SJCRH30 (cell line): ENCODE measurements around the gene MRPS23. TPM values are rescaled to one million over a fixed set of nuclear protein-coding genes. Genes with fewer than 3 reads are reported as not detected.

ENCODE experiments used
- total RNA-seq: library from RNA; depleted of rRNA; stranded (reverse); fragments of >200 nt; shearing (Covaris generic); gene quantifications from 2 replicates; pipeline ENCODE4 v1.2.3, GENCODE V29; 2014; rRNA removed

Gene MRPS23
- total RNA-seq, 1 experiment from 2014 or later, result 28.4 TPM

Other genes starting within 250 kb of the MRPS23 start
- not detected in 2 replicates for gene CCDC182, start 104.7 kb downstream of the MRPS23 start, total RNA-seq
- gene CUEDC1, start 105.4 kb upstream of the MRPS23 start, total RNA-seq, result 11.6 and 14.4 TPM in 2 replicates
- 74.9 and 78.9 TPM in 2 replicates for gene VEZF1, start 138.2 kb upstream of the MRPS23 start, total RNA-seq
- gene SRSF1, start 157.2 kb upstream of the MRPS23 start, total RNA-seq, result 549 and 575 TPM in 2 replicates
- 14.4 and 16.0 TPM in 2 replicates for gene DYNLL2, start 233.4 kb upstream of the MRPS23 start, total RNA-seq